Activated CD4-positive, alpha-beta memory T cell treated with anti-CD3 and anti-CD28 coated beads for 36 hours (primary cell): ENCODE measurements around the gene ZFYVE19. TPM values are rescaled to one million over a fixed set of nuclear protein-coding genes. Genes with fewer than 3 reads are reported as not detected.

Experiments
- total RNA-seq, 2 experiments: library from RNA; stranded (reverse); gene quantifications; one replicate each; pipeline ENCODE4 v1.2.3, GENCODE V29; 2021

ZFYVE19 gene
- total RNA-seq, 2 experiments from 2014 or later = 22.8 to 26.1 TPM

Other genes starting within 250 kb of the ZFYVE19 start
- 10 to 100 TPM; 28.6 to 29.2 TPM for gene CCDC32, start 242.0 kb upstream of the ZFYVE19 start, total RNA-seq
- 10 to 100 TPM; 12.7 to 13.7 TPM for gene RPUSD2, start 237.8 kb upstream of the ZFYVE19 start, total RNA-seq
- gene KNL1, start 212.8 kb upstream of the ZFYVE19 start, total RNA-seq = 10 to 100 TPM; 32.8 to 33.1 TPM
- 10 to 100 TPM; 67.1 to 70.0 TPM for gene RAD51, start 111.9 kb upstream of the ZFYVE19 start, total RNA-seq
- 10 to 100 TPM; 22.6 to 22.7 TPM for gene RMDN3, start 51.8 kb upstream of the ZFYVE19 start, total RNA-seq
- gene GCHFR, start 43.0 kb upstream of the ZFYVE19 start, total RNA-seq = 10 to 100 TPM; 36.0 to 40.2 TPM
- under 1 TPM; 0.39 to 0.43 TPM for gene C15orf62, start 37.1 kb upstream of the ZFYVE19 start, total RNA-seq
- 10 to 100 TPM; 32.5 to 34.5 TPM for gene DNAJC17, start 384 bp downstream of the ZFYVE19 start, total RNA-seq
- gene PPP1R14D, start 21.6 kb downstream of the ZFYVE19 start, total RNA-seq = not detected
- gene SPINT1, start 37.0 kb downstream of the ZFYVE19 start, total RNA-seq = 10 to 100 TPM; 11.3 to 13.1 TPM
- gene RHOV, start 67.1 kb downstream of the ZFYVE19 start, total RNA-seq = under 1 TPM; 0.29 to 0.53 TPM
- 1 to 10 TPM; 7.8 to 8.8 TPM for gene VPS18, start 87.4 kb downstream of the ZFYVE19 start, total RNA-seq
- not detected for gene DLL4, start 122.3 kb downstream of the ZFYVE19 start, total RNA-seq
- 10 to 100 TPM; 21.6 to 22.3 TPM for gene CHAC1, start 146.4 kb downstream of the ZFYVE19 start, total RNA-seq